ENCODE data around the gene MAD1L1.
"Not testable (repeated sequence)": the region's sequence is repeated elsewhere in the genome, so short reads cannot be mapped to it uniquely, and the experiment has no call there.

Gene MAD1L1

GRCh38 chr7:2232766-2233520 is at the start of gene MAD1L1:
Gene MAD1L1, minus strand, starts transcription at chr7:2232945. Its CDS starts 2,812 bp downstream, at chr7:2230133.
- peak; percentile 68 to 80 for DNase-seq (ENCODE audit: low read depth in 2 of 2)

- no peak for DNase-seq (ENCODE audit: low read depth in 2 of 2)
Observed at GRCh38 chr7:2282185-2282751, 49.5 kb upstream of the MAD1L1 start.

GRCh38 chr7:2281541-2281940 is 48.8 kb upstream of the MAD1L1 start:
- no peak for DNase-seq (ENCODE audit: low read depth in 2 of 2)

GRCh38 chr7:2280424-2280823 is 47.7 kb upstream of the MAD1L1 start:
- no peak for DNase-seq (ENCODE audit: low read depth in 2 of 2)

GRCh38 chr7:2279896-2280295 is 47.2 kb upstream of the MAD1L1 start:
- no peak for DNase-seq (ENCODE audit: low read depth in 2 of 2)

GRCh38 chr7:2278026-2278425 is 45.3 kb upstream of the MAD1L1 start:
- DNase-seq (ENCODE audit: low read depth in 2 of 2): no peak

- no peak for DNase-seq (ENCODE audit: low read depth in 2 of 2)
Observed at GRCh38 chr7:2276107-2276506, 43.4 kb upstream of the MAD1L1 start.

GRCh38 chr7:2275101-2275500 is 42.4 kb upstream of the MAD1L1 start:
- DNase-seq (ENCODE audit: low read depth in 2 of 2): no peak

- DNase-seq (ENCODE audit: low read depth in 2 of 2): no peak
Observed at GRCh38 chr7:2274666-2275065, 41.9 kb upstream of the MAD1L1 start.

- DNase-seq (ENCODE audit: low read depth in 2 of 2): no peak
Observed at GRCh38 chr7:2273866-2274265, 41.1 kb upstream of the MAD1L1 start.

- DNase-seq (ENCODE audit: low read depth in 2 of 2): no peak
Observed at GRCh38 chr7:2272031-2272430, 39.3 kb upstream of the MAD1L1 start.

GRCh38 chr7:2271273-2272026 is 38.7 kb upstream of the MAD1L1 start:
- DNase-seq (ENCODE audit: low read depth in 2 of 2): no peak

GRCh38 chr7:2270495-2270894 is 37.8 kb upstream of the MAD1L1 start:
- DNase-seq (ENCODE audit: low read depth in 2 of 2): no peak

- no peak for DNase-seq (ENCODE audit: low read depth in 2 of 2)
Observed at GRCh38 chr7:2269991-2270460, 37.3 kb upstream of the MAD1L1 start.

- DNase-seq (ENCODE audit: low read depth in 2 of 2): not testable (repeated sequence)
Observed at GRCh38 chr7:2269089-2269990, 36.6 kb upstream of the MAD1L1 start.

GRCh38 chr7:2266911-2267310 is 34.2 kb upstream of the MAD1L1 start:
- no peak for DNase-seq (ENCODE audit: low read depth in 2 of 2)

GRCh38 chr7:2264158-2264557 is 31.4 kb upstream of the MAD1L1 start:
- DNase-seq (ENCODE audit: low read depth in 2 of 2): no peak

- DNase-seq (ENCODE audit: low read depth in 2 of 2): no peak
Observed at GRCh38 chr7:2263176-2263575, 30.4 kb upstream of the MAD1L1 start.

GRCh38 chr7:2261611-2262010 is 28.9 kb upstream of the MAD1L1 start:
- DNase-seq (ENCODE audit: low read depth in 2 of 2): peak; percentile 21 to 26

GRCh38 chr7:2260820-2261219 is 28.1 kb upstream of the MAD1L1 start:
- no peak for DNase-seq (ENCODE audit: low read depth in 2 of 2)

- no peak for DNase-seq (ENCODE audit: low read depth in 2 of 2)
Observed at GRCh38 chr7:2259480-2259879, 26.7 kb upstream of the MAD1L1 start.
